Measurements from ENCODE around the gene ADAMTS17.
A peak's percentile ranks its signal among the peaks of the same experiment; 100 is the strongest.

Gene ADAMTS17

GRCh38 chr15:100330629-100331215, 11.1 kb downstream of the ADAMTS17 start:
- Histone ChIP-seq H3K23ac (ENCODE audit: low read length) (no peak overlapping the region), H4K12ac (ENCODE audit: low read depth, low read length) (no peak overlapping the region), H2BK120ac (ENCODE audit: insufficient read depth, low read length, poor library complexity) (no peak overlapping the region), H3K4me3 (ENCODE audit: low read depth, low read length) (no peak overlapping the region), H2AFZ (ENCODE audit: insufficient read depth, low read length, poor library complexity) (no peak overlapping the region), H4K8ac (ENCODE audit: low read depth, low read length) (no peak overlapping the region), H2BK5ac (ENCODE audit: low read depth, low read length, poor library complexity) (no peak overlapping the region), H3K4me2 (ENCODE audit: low read length) (no peak overlapping the region), H3K27ac (ENCODE audit: low read depth, low read length) (no peak overlapping the region), H2AK5ac (ENCODE audit: low read length) (no peak overlapping the region), H3K9me3 (ENCODE audit: insufficient read depth, low read depth, low read length) (peaks cover 2% of the 10 kb centered on the region), H3K27me3 (ENCODE audit: insufficient read depth, low read length) (no peaks in the 10 kb centered on the region), H3K18ac (ENCODE audit: low read length) (no peak overlapping the region), H3K79me1 (ENCODE audit: low read length) (no peaks in the 10 kb centered on the region), H3K79me2 (ENCODE audit: control insufficient read depth, insufficient read depth, low read length, poor library complexity) (no peaks in the 10 kb centered on the region), H3K36me3 (ENCODE audit: control insufficient read depth in 1 of 2, insufficient read depth in 2 of 2, low read length in 2 of 2) (no peaks in the 10 kb centered on the region), H2BK12ac (ENCODE audit: low read length) (no peak overlapping the region), H3K4ac (ENCODE audit: low read depth, low read length) (no peak overlapping the region), H3K4me1 (ENCODE audit: control insufficient read depth in 1 of 2, insufficient read depth in 2 of 2, low read length in 2 of 2) (no peaks in the 10 kb centered on the region), H3K9ac (ENCODE audit: low read length) (no peak overlapping the region), H3K14ac (ENCODE audit: low read length) (no peak overlapping the region), H4K91ac (ENCODE audit: low read depth, low read length) (no peak overlapping the region)
- no peak for DNase-seq
- WGBS (ENCODE audit: extremely low coverage, insufficient coverage, insufficient read length), result no CpG with 5 or more reads among the region's 12 CpGs

- Histone ChIP-seq H2BK120ac (ENCODE audit: insufficient read depth, low read length, poor library complexity) (no peak overlapping the region), H3K4me3 (ENCODE audit: low read depth, low read length) (no peak overlapping the region), H3K27me3 (ENCODE audit: insufficient read depth, low read length) (no peaks in the 10 kb centered on the region), H3K79me1 (ENCODE audit: low read length) (no peaks in the 10 kb centered on the region), H4K8ac (ENCODE audit: low read depth, low read length) (no peak overlapping the region), H3K14ac (ENCODE audit: low read length) (no peak overlapping the region), H2BK5ac (ENCODE audit: low read depth, low read length, poor library complexity) (no peak overlapping the region), H3K4me2 (ENCODE audit: low read length) (no peak overlapping the region), H4K12ac (ENCODE audit: low read depth, low read length) (no peak overlapping the region), H3K9ac (ENCODE audit: low read length) (no peak overlapping the region), H3K9me3 (ENCODE audit: insufficient read depth, low read depth, low read length) (peaks cover 4% of the 10 kb centered on the region), H3K4ac (ENCODE audit: low read depth, low read length) (no peak overlapping the region), H2BK12ac (ENCODE audit: low read length) (no peak overlapping the region), H3K79me2 (ENCODE audit: control insufficient read depth, insufficient read depth, low read length, poor library complexity) (no peaks in the 10 kb centered on the region), H3K23ac (ENCODE audit: low read length) (no peak overlapping the region), H2AFZ (ENCODE audit: insufficient read depth, low read length, poor library complexity) (no peak overlapping the region), H2AK5ac (ENCODE audit: low read length) (no peak overlapping the region), H3K4me1 (ENCODE audit: control insufficient read depth in 1 of 2, insufficient read depth in 2 of 2, low read length in 2 of 2) (no peaks in the 10 kb centered on the region), H3K36me3 (ENCODE audit: control insufficient read depth in 1 of 2, insufficient read depth in 2 of 2, low read length in 2 of 2) (no peaks in the 10 kb centered on the region), H3K27ac (ENCODE audit: low read depth, low read length) (no peak overlapping the region), H4K91ac (ENCODE audit: low read depth, low read length) (no peak overlapping the region), H3K18ac (ENCODE audit: low read length) (no peak overlapping the region)
- WGBS (ENCODE audit: extremely low coverage, insufficient coverage, insufficient read length), result no CpG with 5 or more reads among the region's 10 CpGs
- DNase-seq, result no peak
Observed at GRCh38 chr15:100330221-100330620, 11.6 kb downstream of the ADAMTS17 start.

- H3K27me3 ChIP-seq (ENCODE audit: insufficient read depth, low read length), result no peaks in the 10 kb centered on the region
- no peaks in the 10 kb centered on the region for H3K36me3 ChIP-seq (ENCODE audit: control insufficient read depth in 1 of 2, insufficient read depth in 2 of 2, low read length in 2 of 2)
- H3K18ac ChIP-seq (ENCODE audit: low read length), result no peak overlapping the region
- no peak overlapping the region for H3K4ac ChIP-seq (ENCODE audit: low read depth, low read length)
- no peak overlapping the region for H2BK12ac ChIP-seq (ENCODE audit: low read length)
- H3K4me1 ChIP-seq (ENCODE audit: control insufficient read depth in 1 of 2, insufficient read depth in 2 of 2, low read length in 2 of 2), result no peaks in the 10 kb centered on the region
- no peak overlapping the region for H3K4me2 ChIP-seq (ENCODE audit: low read length)
- no peak overlapping the region for H3K23ac ChIP-seq (ENCODE audit: low read length)
- H4K8ac ChIP-seq (ENCODE audit: low read depth, low read length), result no peak overlapping the region
- no peak overlapping the region for H3K27ac ChIP-seq (ENCODE audit: low read depth, low read length)
- no peak overlapping the region for H2AFZ ChIP-seq (ENCODE audit: insufficient read depth, low read length, poor library complexity)
- no peak overlapping the region for H3K14ac ChIP-seq (ENCODE audit: low read length)
- H3K9ac ChIP-seq (ENCODE audit: low read length), result peak overlapping the region; percentile 16
- H2BK5ac ChIP-seq (ENCODE audit: low read depth, low read length, poor library complexity), result no peak overlapping the region
- no peak for DNase-seq
- no peak overlapping the region for H2BK120ac ChIP-seq (ENCODE audit: insufficient read depth, low read length, poor library complexity)
- no peak overlapping the region for H2AK5ac ChIP-seq (ENCODE audit: low read length)
- WGBS (ENCODE audit: extremely low coverage, insufficient coverage, insufficient read length), result no CpG with 5 or more reads among the region's 9 CpGs
- H3K9me3 ChIP-seq (ENCODE audit: insufficient read depth, low read depth, low read length), result peaks cover 4% of the 10 kb centered on the region
- H3K79me2 ChIP-seq (ENCODE audit: control insufficient read depth, insufficient read depth, low read length, poor library complexity), result no peaks in the 10 kb centered on the region
- H4K12ac ChIP-seq (ENCODE audit: low read depth, low read length), result no peak overlapping the region
- no peaks in the 10 kb centered on the region for H3K79me1 ChIP-seq (ENCODE audit: low read length)
- no peak overlapping the region for H4K91ac ChIP-seq (ENCODE audit: low read depth, low read length)
- no peak overlapping the region for H3K4me3 ChIP-seq (ENCODE audit: low read depth, low read length)
Observed at GRCh38 chr15:100328796-100329195, 13.0 kb downstream of the ADAMTS17 start.

- no peak overlapping the region for H3K23ac ChIP-seq (ENCODE audit: low read length)
Observed at GRCh38 chr15:100318880-100319279, 22.9 kb downstream of the ADAMTS17 start.

More at GRCh38 chr15:100318880-100319279, 22.9 kb downstream of the ADAMTS17 start:
- WGBS (ENCODE audit: extremely low coverage, insufficient coverage, insufficient read length), result no CpG with 5 or more reads among the region's 4 CpGs
- H2AK5ac ChIP-seq (ENCODE audit: low read length), result no peak overlapping the region
- H2BK5ac ChIP-seq (ENCODE audit: low read depth, low read length, poor library complexity), result no peak overlapping the region
- no peak overlapping the region for H2AFZ ChIP-seq (ENCODE audit: insufficient read depth, low read length, poor library complexity)
- no peaks in the 10 kb centered on the region for H3K27me3 ChIP-seq (ENCODE audit: insufficient read depth, low read length)
- no peak overlapping the region for H3K4me2 ChIP-seq (ENCODE audit: low read length)
- no peak overlapping the region for H4K91ac ChIP-seq (ENCODE audit: low read depth, low read length)
- H3K27ac ChIP-seq (ENCODE audit: low read depth, low read length), result no peak overlapping the region
- H3K9me3 ChIP-seq (ENCODE audit: insufficient read depth, low read depth, low read length), result no peaks in the 10 kb centered on the region
- H4K12ac ChIP-seq (ENCODE audit: low read depth, low read length), result no peak overlapping the region
- H3K14ac ChIP-seq (ENCODE audit: low read length), result no peak overlapping the region
- H2BK12ac ChIP-seq (ENCODE audit: low read length), result no peak overlapping the region
- no peak overlapping the region for H2BK120ac ChIP-seq (ENCODE audit: insufficient read depth, low read length, poor library complexity)
- H3K79me1 ChIP-seq (ENCODE audit: low read length), result no peaks in the 10 kb centered on the region
- H3K4me1 ChIP-seq (ENCODE audit: control insufficient read depth in 1 of 2, insufficient read depth in 2 of 2, low read length in 2 of 2), result no peaks in the 10 kb centered on the region
- no peak overlapping the region for H3K4me3 ChIP-seq (ENCODE audit: low read depth, low read length)
- H3K4ac ChIP-seq (ENCODE audit: low read depth, low read length), result no peak overlapping the region
- no peak overlapping the region for H4K8ac ChIP-seq (ENCODE audit: low read depth, low read length)
- no peaks in the 10 kb centered on the region for H3K79me2 ChIP-seq (ENCODE audit: control insufficient read depth, insufficient read depth, low read length, poor library complexity)
- H3K9ac ChIP-seq (ENCODE audit: low read length), result no peak overlapping the region
- peak in 1 of 2 donors; percentile 5 for DNase-seq
- H3K36me3 ChIP-seq (ENCODE audit: control insufficient read depth in 1 of 2, insufficient read depth in 2 of 2, low read length in 2 of 2), result no peaks in the 10 kb centered on the region
- H3K18ac ChIP-seq (ENCODE audit: low read length), result no peak overlapping the region
